ENCODE data around the gene ADAMTS9.

ADAMTS9 gene

DNA sequence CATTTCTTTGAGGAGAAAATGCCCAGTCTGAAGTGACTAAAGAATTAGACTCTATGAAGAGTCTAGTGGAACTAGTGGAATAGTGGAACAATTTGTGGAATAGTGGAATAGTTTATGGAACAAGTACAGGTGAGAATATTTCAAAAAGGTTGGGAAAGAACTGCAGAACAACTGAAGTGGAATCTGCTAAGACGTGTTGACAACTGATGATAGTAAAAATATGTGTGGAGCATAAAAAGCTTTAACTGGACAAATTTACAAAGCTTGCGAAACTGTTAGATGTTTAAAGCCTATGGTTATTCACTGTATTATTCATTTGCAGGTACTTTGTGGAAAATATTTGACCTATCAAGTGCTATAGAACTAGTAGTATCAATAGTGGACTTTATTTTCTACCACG lies 164.5 kb downstream of the ADAMTS9 start:
- no peaks in the 10 kb centered on the region for H3K27me3 ChIP-seq (ENCODE audit: control insufficient read depth, insufficient read depth, low read length)
- H3K27ac ChIP-seq (ENCODE audit: low read depth, low read length) = no peak overlapping the region
- no peak overlapping the region for H3K4me3 ChIP-seq (ENCODE audit: low read length)
- H3K4me1 ChIP-seq (ENCODE audit: control insufficient read depth, insufficient read depth, low read length) = no peaks in the 10 kb centered on the region
- no peaks in the 10 kb centered on the region for H3K36me3 ChIP-seq (ENCODE audit: control insufficient read depth, insufficient read depth, low read length)
- H3K9ac ChIP-seq (ENCODE audit: low read length) = no peak overlapping the region

- H3K27me3 ChIP-seq (ENCODE audit: control insufficient read depth, insufficient read depth, low read length) = no peaks in the 10 kb centered on the region
- H3K4me1 ChIP-seq (ENCODE audit: control insufficient read depth, insufficient read depth, low read length) = no peaks in the 10 kb centered on the region
- no peak overlapping the region for H3K9ac ChIP-seq (ENCODE audit: low read length)
- no peaks in the 10 kb centered on the region for H3K36me3 ChIP-seq (ENCODE audit: control insufficient read depth, insufficient read depth, low read length)
- no peak overlapping the region for H3K27ac ChIP-seq (ENCODE audit: low read depth, low read length)
- H3K4me3 ChIP-seq (ENCODE audit: low read length) = no peak overlapping the region
Observed at GRCh38 chr3:64520334-64520733, 167.5 kb downstream of the ADAMTS9 start.

GRCh38 chr3:64518950-64519349 lies 168.8 kb downstream of the ADAMTS9 start:
- Histone ChIP-seq H3K27me3 (ENCODE audit: control insufficient read depth, insufficient read depth, low read length) (no peaks in the 10 kb centered on the region), H3K4me3 (ENCODE audit: low read length) (no peak overlapping the region), H3K4me1 (ENCODE audit: control insufficient read depth, insufficient read depth, low read length) (no peaks in the 10 kb centered on the region), H3K36me3 (ENCODE audit: control insufficient read depth, insufficient read depth, low read length) (no peaks in the 10 kb centered on the region), H3K27ac (ENCODE audit: low read depth, low read length) (no peak overlapping the region), H3K9ac (ENCODE audit: low read length) (no peak overlapping the region)

- no peaks in the 10 kb centered on the region for H3K27me3 ChIP-seq (ENCODE audit: control insufficient read depth, insufficient read depth, low read length)
- no peak overlapping the region for H3K27ac ChIP-seq (ENCODE audit: low read depth, low read length)
- H3K36me3 ChIP-seq (ENCODE audit: control insufficient read depth, insufficient read depth, low read length) = no peaks in the 10 kb centered on the region
Observed at GRCh38 chr3:64518496-64518895, 169.3 kb downstream of the ADAMTS9 start.

GRCh38 chr3:64514889-64515288 lies 172.9 kb downstream of the ADAMTS9 start:
- Histone ChIP-seq H3K4me1 (ENCODE audit: control insufficient read depth, insufficient read depth, low read length) (no peaks in the 10 kb centered on the region), H3K9ac (ENCODE audit: low read length) (no peak overlapping the region), H3K27me3 (ENCODE audit: control insufficient read depth, insufficient read depth, low read length) (no peaks in the 10 kb centered on the region), H3K4me3 (ENCODE audit: low read length) (no peak overlapping the region), H3K36me3 (ENCODE audit: control insufficient read depth, insufficient read depth, low read length) (no peaks in the 10 kb centered on the region), H3K27ac (ENCODE audit: low read depth, low read length) (no peak overlapping the region)

More at GRCh38 chr3:64518496-64518895, 169.3 kb downstream of the ADAMTS9 start:
- no peak overlapping the region for H3K9ac ChIP-seq (ENCODE audit: low read length)
- H3K4me1 ChIP-seq (ENCODE audit: control insufficient read depth, insufficient read depth, low read length) = no peaks in the 10 kb centered on the region
- H3K4me3 ChIP-seq (ENCODE audit: low read length) = no peak overlapping the region

DNA sequence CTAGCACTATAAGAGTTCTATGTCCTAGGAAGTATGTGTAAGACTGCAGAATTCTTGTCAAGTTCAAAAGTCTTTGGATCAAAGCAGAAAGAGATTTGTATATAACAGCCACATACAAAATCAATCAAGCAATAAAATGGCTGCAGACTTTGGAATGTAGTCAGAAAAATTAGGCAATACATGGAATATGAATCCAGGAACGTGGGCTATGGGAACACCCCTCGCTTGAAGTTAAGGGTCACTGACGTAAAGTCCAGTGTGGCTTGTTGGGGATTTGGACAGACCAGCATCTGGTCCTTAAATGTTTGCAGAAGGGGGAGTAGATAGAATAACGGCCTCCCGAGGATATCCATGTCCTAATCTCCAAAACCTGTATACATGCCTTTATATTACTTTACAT lies 178.6 kb downstream of the ADAMTS9 start:
- Histone ChIP-seq H3K4me3 (ENCODE audit: low read length) (no peak overlapping the region), H3K9ac (ENCODE audit: low read length) (no peak overlapping the region), H3K27me3 (ENCODE audit: control insufficient read depth, insufficient read depth, low read length) (no peaks in the 10 kb centered on the region), H3K36me3 (ENCODE audit: control insufficient read depth, insufficient read depth, low read length) (no peaks in the 10 kb centered on the region), H3K4me1 (ENCODE audit: control insufficient read depth, insufficient read depth, low read length) (no peaks in the 10 kb centered on the region), H3K27ac (ENCODE audit: low read depth, low read length) (no peak overlapping the region)

DNA sequence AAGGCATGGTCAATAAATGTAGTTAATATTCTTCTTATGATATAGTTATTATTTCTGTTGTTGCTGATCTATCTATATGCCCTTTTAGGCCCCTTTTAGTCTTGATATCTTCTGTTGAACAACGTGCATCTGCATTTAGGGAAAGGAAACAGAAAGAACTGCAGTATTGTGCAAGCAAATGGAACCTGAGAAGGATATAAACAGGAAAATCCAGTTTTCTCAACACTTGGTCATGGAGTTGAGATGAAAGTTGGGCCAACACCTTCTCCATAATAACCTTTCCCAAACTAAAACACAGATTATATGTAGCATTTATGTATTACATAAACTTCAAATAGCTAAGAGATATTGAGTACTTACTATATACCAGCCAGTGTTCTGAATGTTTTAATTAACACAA lies 179.7 kb downstream of the ADAMTS9 start:
- no peak overlapping the region for H3K4me3 ChIP-seq (ENCODE audit: low read length)
- H3K9ac ChIP-seq (ENCODE audit: low read length) = no peak overlapping the region
- no peaks in the 10 kb centered on the region for H3K36me3 ChIP-seq (ENCODE audit: control insufficient read depth, insufficient read depth, low read length)
- no peaks in the 10 kb centered on the region for H3K4me1 ChIP-seq (ENCODE audit: control insufficient read depth, insufficient read depth, low read length)
- H3K27ac ChIP-seq (ENCODE audit: low read depth, low read length) = no peak overlapping the region
- no peaks in the 10 kb centered on the region for H3K27me3 ChIP-seq (ENCODE audit: control insufficient read depth, insufficient read depth, low read length)

GRCh38 chr3:64506255-64506654 lies 181.5 kb downstream of the ADAMTS9 start:
- Histone ChIP-seq H3K27me3 (ENCODE audit: control insufficient read depth, insufficient read depth, low read length) (no peaks in the 10 kb centered on the region), H3K4me1 (ENCODE audit: control insufficient read depth, insufficient read depth, low read length) (no peaks in the 10 kb centered on the region), H3K36me3 (ENCODE audit: control insufficient read depth, insufficient read depth, low read length) (no peaks in the 10 kb centered on the region), H3K4me3 (ENCODE audit: low read length) (no peak overlapping the region), H3K9ac (ENCODE audit: low read length) (no peak overlapping the region), H3K27ac (ENCODE audit: low read depth, low read length) (no peak overlapping the region)

GRCh38 chr3:64505419-64505818 lies 182.4 kb downstream of the ADAMTS9 start:
- H3K9ac ChIP-seq (ENCODE audit: low read length) = no peak overlapping the region
- H3K27me3 ChIP-seq (ENCODE audit: control insufficient read depth, insufficient read depth, low read length) = no peaks in the 10 kb centered on the region
- no peak overlapping the region for H3K4me3 ChIP-seq (ENCODE audit: low read length)

GRCh38 chr3:64502284-64502683 lies 185.5 kb downstream of the ADAMTS9 start:
- Histone ChIP-seq H3K27me3 (ENCODE audit: control insufficient read depth, insufficient read depth, low read length) (no peaks in the 10 kb centered on the region), H3K36me3 (ENCODE audit: control insufficient read depth, insufficient read depth, low read length) (no peaks in the 10 kb centered on the region), H3K4me1 (ENCODE audit: control insufficient read depth, insufficient read depth, low read length) (no peaks in the 10 kb centered on the region), H3K4me3 (ENCODE audit: low read length) (no peak overlapping the region), H3K27ac (ENCODE audit: low read depth, low read length) (no peak overlapping the region), H3K9ac (ENCODE audit: low read length) (no peak overlapping the region)

More at GRCh38 chr3:64505419-64505818, 182.4 kb downstream of the ADAMTS9 start:
- Histone ChIP-seq H3K4me1 (ENCODE audit: control insufficient read depth, insufficient read depth, low read length) (no peaks in the 10 kb centered on the region), H3K27ac (ENCODE audit: low read depth, low read length) (no peak overlapping the region), H3K36me3 (ENCODE audit: control insufficient read depth, insufficient read depth, low read length) (no peaks in the 10 kb centered on the region)

GRCh38 chr3:64501298-64501906 lies 186.4 kb downstream of the ADAMTS9 start:
- Histone ChIP-seq H3K4me3 (ENCODE audit: low read length) (no peak overlapping the region), H3K27me3 (ENCODE audit: control insufficient read depth, insufficient read depth, low read length) (no peaks in the 10 kb centered on the region), H3K9ac (ENCODE audit: low read length) (no peak overlapping the region), H3K36me3 (ENCODE audit: control insufficient read depth, insufficient read depth, low read length) (no peaks in the 10 kb centered on the region), H3K4me1 (ENCODE audit: control insufficient read depth, insufficient read depth, low read length) (no peaks in the 10 kb centered on the region), H3K27ac (ENCODE audit: low read depth, low read length) (no peak overlapping the region)

DNA sequence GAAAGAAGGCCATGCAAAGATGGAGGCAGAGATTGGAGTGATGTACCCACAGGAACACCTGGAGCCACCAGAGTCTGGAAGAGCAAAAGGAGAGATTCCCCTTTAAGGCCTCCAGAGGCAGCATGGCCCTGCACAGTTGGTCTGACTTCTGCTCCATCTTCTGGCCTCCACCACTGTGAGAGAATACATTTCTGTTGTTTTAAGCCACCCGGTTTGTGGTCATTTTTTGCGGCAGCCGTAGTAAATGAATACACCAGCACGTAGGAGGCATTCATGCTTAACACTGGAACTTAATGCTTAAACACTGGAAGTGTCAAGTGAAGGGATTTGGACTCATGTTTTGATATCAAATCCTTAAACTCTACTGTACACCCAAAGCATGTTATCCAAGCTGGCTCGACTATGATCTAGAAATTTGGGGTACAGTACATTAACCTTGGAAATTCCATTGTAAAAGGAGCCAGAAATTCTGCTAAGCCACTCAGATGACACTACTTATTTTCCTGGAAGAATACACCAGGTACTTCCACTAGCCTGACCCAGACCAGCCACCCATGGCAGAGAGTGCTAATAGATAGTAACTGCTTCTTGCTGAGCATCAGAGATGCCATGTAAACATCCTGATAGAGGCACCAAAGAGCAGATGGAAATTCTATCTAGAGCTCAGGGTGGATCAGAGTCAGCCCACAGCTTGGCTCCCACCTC lies 190.9 kb downstream of the ADAMTS9 start:
- Histone ChIP-seq H3K4me1 (ENCODE audit: control insufficient read depth, insufficient read depth, low read length) (no peaks in the 10 kb centered on the region), H3K4me3 (ENCODE audit: low read length) (no peak overlapping the region), H3K36me3 (ENCODE audit: control insufficient read depth, insufficient read depth, low read length) (no peaks in the 10 kb centered on the region), H3K27ac (ENCODE audit: low read depth, low read length) (no peak overlapping the region), H3K9ac (ENCODE audit: low read length) (no peak overlapping the region), H3K27me3 (ENCODE audit: control insufficient read depth, insufficient read depth, low read length) (no peaks in the 10 kb centered on the region)

DNA sequence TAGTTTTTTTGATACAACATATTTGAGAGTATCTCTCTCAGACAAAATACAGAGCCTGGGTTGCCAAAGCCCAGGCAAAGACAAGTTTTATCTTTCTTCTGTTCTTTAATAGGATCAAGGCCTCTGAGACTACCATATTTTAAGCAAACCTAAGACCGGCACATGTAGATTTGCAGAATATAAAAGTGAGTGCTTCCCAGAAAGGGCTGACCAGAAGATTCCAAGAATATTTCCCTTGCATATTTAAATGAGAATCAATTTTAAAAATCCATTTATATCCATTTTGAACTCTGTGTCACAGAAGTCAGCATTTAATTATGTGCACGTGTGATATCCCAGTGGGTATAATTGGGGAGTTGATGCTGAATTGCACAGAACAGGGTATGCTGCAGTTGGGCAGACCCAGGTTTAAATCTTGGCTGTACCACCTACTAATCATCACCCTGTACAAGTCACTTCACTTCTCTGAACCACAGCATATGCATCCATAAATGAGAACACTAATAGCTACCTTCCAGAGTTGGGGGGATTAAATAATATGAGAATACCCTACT lies 191.9 kb downstream of the ADAMTS9 start:
- no peak overlapping the region for H3K9ac ChIP-seq (ENCODE audit: low read length)
- no peaks in the 10 kb centered on the region for H3K4me1 ChIP-seq (ENCODE audit: control insufficient read depth, insufficient read depth, low read length)
- no peak overlapping the region for H3K4me3 ChIP-seq (ENCODE audit: low read length)
- H3K27me3 ChIP-seq (ENCODE audit: control insufficient read depth, insufficient read depth, low read length) = no peaks in the 10 kb centered on the region
- H3K36me3 ChIP-seq (ENCODE audit: control insufficient read depth, insufficient read depth, low read length) = no peaks in the 10 kb centered on the region
- H3K27ac ChIP-seq (ENCODE audit: low read depth, low read length) = no peak overlapping the region

Measured in rectal smooth muscle tissue (tissue), 1 donor.